ENCODE data around the gene CDX1. TPM values are rescaled to one million over a fixed set of nuclear protein-coding genes. Genes with fewer than 3 reads are reported as not detected.

The CDX1 gene
- total RNA-seq, 1 donor from 2014 or later, result 1.0 TPM

GRCh38 chr5:150120062-150120441 lies 46.5 kb upstream of the CDX1 start:
- Mint-ChIP-seq H3K27me3 (ENCODE audit: unreplicated experiment) (no peaks in the 10 kb centered on the region), H3K9me3 (ENCODE audit: unreplicated experiment) (no peaks in the 10 kb centered on the region), H3K4me1 (ENCODE audit: unreplicated experiment) (peaks cover 49% of the 10 kb centered on the region), H3K36me3 (ENCODE audit: unreplicated experiment) (peaks cover 61% of the 10 kb centered on the region), H3K27ac (ENCODE audit: unreplicated experiment) (peak overlapping the region; percentile 59), H3K4me3 (ENCODE audit: unreplicated experiment) (no peak overlapping the region)
- no peak for TF ChIP-seq CTCF (IDR thresholded peaks at IDR 0.05)
- DNase-seq (ENCODE audit: extremely low spot score, unreplicated experiment), result no peak

- TF ChIP-seq CTCF (IDR thresholded peaks at IDR 0.05), result no peak
- Mint-ChIP-seq H3K27me3 (ENCODE audit: unreplicated experiment) (no peaks in the 10 kb centered on the region), H3K9me3 (ENCODE audit: unreplicated experiment) (no peaks in the 10 kb centered on the region), H3K4me3 (ENCODE audit: unreplicated experiment) (no peak overlapping the region), H3K4me1 (ENCODE audit: unreplicated experiment) (peaks cover 49% of the 10 kb centered on the region), H3K27ac (ENCODE audit: unreplicated experiment) (peak overlapping the region; percentile 79), H3K36me3 (ENCODE audit: unreplicated experiment) (peaks cover 67% of the 10 kb centered on the region)
- DNase-seq (ENCODE audit: extremely low spot score, unreplicated experiment), result no peak
Observed at GRCh38 chr5:150120617-150121447, 45.7 kb upstream of the CDX1 start.

DNA sequence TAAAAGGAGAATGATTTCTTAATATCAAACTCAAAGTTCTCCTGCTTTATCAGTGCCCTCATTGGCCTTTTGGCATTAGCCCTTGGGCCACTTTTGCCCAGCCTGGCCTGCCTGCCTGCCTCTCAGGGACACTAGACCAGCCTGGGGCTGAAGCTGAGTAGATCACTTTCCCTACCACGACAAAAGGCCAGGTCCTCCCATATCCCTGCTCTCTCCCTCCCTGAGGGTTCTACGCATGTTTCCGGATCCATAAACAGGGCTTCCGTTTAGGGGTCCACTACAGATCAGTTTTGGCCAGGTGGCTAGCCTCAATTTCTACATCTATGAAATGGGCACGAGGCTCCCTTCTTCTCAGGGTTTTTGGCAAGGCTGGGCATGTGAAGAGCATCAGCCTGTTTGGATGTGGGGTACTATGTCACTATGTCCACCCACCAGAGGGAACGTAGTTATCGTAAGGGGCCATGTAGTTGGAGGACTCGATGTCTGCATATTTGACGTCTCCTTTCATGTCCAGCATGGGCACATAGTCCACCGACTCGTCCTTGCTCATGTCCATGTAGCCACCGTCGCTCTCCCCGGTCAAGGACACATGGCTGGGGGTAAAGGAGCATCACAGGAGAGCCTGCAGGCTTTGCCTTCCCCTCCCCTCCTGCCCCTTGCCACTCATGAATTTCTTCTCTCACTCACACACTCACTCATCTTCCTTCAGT lies 45.0 kb upstream of the CDX1 start:
- peak overlapping the region; percentile 79 for H3K27ac Mint-ChIP-seq (ENCODE audit: unreplicated experiment)
- peaks cover 70% of the 10 kb centered on the region for H3K36me3 Mint-ChIP-seq (ENCODE audit: unreplicated experiment)
- H3K27me3 Mint-ChIP-seq (ENCODE audit: unreplicated experiment), result no peaks in the 10 kb centered on the region
- no peak for TF ChIP-seq CTCF (IDR thresholded peaks at IDR 0.05)
- H3K9me3 Mint-ChIP-seq (ENCODE audit: unreplicated experiment), result no peaks in the 10 kb centered on the region
- no peak for DNase-seq (ENCODE audit: extremely low spot score, unreplicated experiment)
- H3K4me3 Mint-ChIP-seq (ENCODE audit: unreplicated experiment), result no peak overlapping the region
- peaks cover 43% of the 10 kb centered on the region for H3K4me1 Mint-ChIP-seq (ENCODE audit: unreplicated experiment)

DNA sequence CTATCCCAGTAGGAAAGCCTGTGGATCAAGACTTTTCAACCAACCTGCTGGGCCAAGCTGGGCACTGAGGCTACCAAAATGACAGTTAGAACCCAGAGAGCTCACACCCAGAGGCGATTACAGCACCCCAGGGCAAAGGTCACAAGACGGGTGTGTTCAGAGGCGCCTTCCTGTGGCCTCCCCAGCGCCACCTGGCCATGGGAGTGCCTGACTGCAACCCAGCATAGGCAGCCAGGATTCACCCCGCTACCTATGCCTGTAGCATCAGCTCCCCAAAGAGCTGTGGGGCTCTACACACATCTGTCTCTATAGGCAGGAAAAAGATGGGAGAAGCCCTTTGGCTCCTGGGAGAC lies 44.4 kb upstream of the CDX1 start:
- Mint-ChIP-seq H3K27ac (ENCODE audit: unreplicated experiment) (peak overlapping the region; percentile 79), H3K9me3 (ENCODE audit: unreplicated experiment) (no peaks in the 10 kb centered on the region), H3K4me1 (ENCODE audit: unreplicated experiment) (peaks cover 38% of the 10 kb centered on the region), H3K4me3 (ENCODE audit: unreplicated experiment) (no peak overlapping the region), H3K27me3 (ENCODE audit: unreplicated experiment) (no peaks in the 10 kb centered on the region), H3K36me3 (ENCODE audit: unreplicated experiment) (peaks cover 72% of the 10 kb centered on the region)
- TF ChIP-seq CTCF (IDR thresholded peaks at IDR 0.05), result peak; percentile 25
- DNase-seq (ENCODE audit: extremely low spot score, unreplicated experiment), result no peak

Data from osteocyte (in vitro differentiated cells).